Activated CD8-positive, alpha-beta memory T cell treated with anti-CD3 and anti-CD28 coated beads for 36 hours (primary cell): Measurements from ENCODE around the gene NAV2. TPM values are rescaled to one million over a fixed set of nuclear protein-coding genes. Genes with fewer than 3 reads are reported as not detected.
"Not testable (repeated sequence)": the region's sequence is repeated elsewhere in the genome, so short reads cannot be mapped to it uniquely, and the experiment has no call there.

Experiments used
- CTCF ChIA-PET: fragments of 350-600 bp; sonication (Branson Sonifier 250); formaldehyde crosslinking; loops from one replicate; lab custom pipeline; 2021; ENCODE audit warnings: antibody characterized with exemption; lab: Charles Lee
- POLR2A ChIA-PET: fragments of 350-600 bp; sonication (Branson Sonifier 250); formaldehyde crosslinking; loops from one replicate; lab custom pipeline; 2021; ENCODE audit warnings: antibody characterized with exemption; lab: Charles Lee
- total RNA-seq, 2 experiments: library from RNA; stranded (reverse); gene quantifications; one replicate each; pipeline ENCODE4 v1.2.3, GENCODE V29; 2021

The NAV2 gene
- total RNA-seq, 2 experiments from 2014 or later: 0.23 to 0.25 TPM

DNA sequence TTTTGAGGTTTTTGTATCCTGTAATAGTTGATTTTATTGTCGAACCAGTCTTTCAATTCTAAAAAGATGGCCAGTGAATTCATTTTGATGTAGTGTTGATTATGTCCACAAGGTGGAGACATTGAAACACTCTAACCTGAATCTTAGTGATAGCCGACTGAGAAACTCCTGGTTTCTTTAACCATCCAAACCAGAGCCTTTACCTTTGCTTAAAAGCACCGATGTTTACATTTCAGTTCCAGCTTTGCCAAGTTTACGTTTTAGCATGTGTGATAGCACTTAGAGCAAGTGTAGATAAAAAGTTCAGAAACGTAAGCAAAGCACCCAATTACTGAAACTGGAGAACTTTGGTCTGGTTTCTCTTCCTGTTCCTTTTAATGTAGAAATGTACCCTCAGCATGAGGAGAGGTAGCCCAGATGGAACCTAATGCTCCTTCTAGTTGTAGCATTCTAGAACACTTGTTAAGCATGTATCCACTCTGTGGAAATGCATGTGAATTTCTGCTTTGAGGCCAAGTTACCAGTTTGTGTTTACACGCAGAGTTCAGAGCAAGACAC is 239.0 kb downstream of the NAV2 start:
- POLR2A ChIA-PET: no interaction called here
- CTCF ChIA-PET: interaction anchor here (1.1 to 2.7 kb wide), 5 partner anchors 11 to 181 kb away, joined by 3 to 8 read pairs (median 4); no protein-coding TSS in a partner anchor

DNA sequence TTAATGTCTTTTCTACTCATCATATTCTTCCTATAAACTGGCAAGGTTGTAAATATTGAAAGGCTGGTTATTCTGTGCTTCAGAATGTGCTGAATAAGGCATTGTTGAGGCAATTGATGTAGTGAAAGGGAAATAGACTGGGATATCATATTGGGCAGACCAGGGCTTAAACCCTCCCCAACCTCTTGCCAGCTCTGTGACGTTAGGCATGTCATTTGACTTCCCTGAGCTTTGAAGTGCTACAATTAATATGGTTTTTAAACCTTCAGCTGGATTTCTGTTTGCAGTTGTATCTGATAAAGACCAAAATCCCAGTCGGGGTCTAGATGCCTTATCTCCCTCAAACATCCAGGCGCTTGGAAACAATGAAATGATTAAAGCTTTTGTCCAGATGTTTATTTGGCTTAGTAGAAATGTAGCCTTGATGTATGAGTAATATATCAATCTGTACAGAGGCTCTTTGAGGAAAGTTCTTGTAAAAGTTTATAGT is 239.5 kb downstream of the NAV2 start:
- ChIA-PET CTCF (interaction anchor here (1.2 to 2.7 kb wide), 5 partner anchors 11 to 181 kb away, joined by 3 to 8 read pairs (median 4); no protein-coding TSS in a partner anchor), POLR2A (no interaction called here)

DNA sequence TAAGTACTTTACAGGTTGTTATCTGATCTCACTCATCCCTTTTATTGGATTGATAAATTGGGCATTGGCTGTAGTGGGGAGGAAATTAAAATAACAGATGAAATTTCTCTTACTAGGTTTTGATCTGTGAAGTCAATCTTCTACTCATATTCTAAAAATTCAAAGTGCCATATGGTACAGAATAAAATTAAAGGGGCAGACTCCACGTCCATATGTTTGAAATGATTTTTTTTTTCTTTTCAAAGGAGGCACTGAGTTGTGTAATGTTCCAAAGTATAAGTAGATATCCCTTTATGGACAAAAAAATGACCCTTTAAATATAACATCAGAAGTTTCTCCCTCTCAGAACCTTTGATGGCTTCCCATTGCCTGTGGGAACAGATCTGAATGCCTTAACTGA is 240.3 kb downstream of the NAV2 start:
- ChIA-PET CTCF (interaction anchor here (1.3 to 1.5 kb wide), 3 partner anchors 152 to 180 kb away, joined by 4 to 5 read pairs (median 4); no protein-coding TSS in a partner anchor), POLR2A (no interaction called here)

DNA sequence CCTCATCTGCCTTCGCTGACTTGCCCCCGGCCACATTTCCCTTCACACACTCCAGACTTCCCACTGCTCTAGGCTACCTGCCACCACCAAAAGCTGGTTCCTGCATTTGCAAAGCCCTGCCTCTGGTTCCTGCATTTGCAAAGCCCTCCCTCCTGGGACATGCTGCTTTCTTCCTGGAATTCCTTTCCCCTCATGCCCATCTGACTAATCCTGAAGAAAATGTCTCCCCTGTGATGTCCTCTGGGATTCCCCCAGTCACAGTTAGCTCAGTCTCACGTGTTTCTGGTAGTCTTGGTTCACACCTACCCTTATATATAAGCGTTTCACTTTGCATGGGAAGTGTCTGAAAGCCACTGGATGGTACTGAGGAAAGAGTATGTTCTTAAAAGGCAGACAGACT is 240.7 kb downstream of the NAV2 start:
- POLR2A ChIA-PET: no interaction called here

GRCh38 chr11:19953909-19954308 is 241.3 kb downstream of the NAV2 start:
- ChIA-PET POLR2A (no interaction called here), CTCF (no interaction called here)

More for the DNA sequence above, 240.7 kb downstream of the NAV2 start:
- CTCF ChIA-PET: interaction anchor here (1.3 kb wide), 1 partner anchor 175 kb away, joined by 4 read pairs; no protein-coding TSS in a partner anchor

GRCh38 chr11:19954899-19955298 is 242.3 kb downstream of the NAV2 start:
- POLR2A ChIA-PET: no interaction called here

DNA sequence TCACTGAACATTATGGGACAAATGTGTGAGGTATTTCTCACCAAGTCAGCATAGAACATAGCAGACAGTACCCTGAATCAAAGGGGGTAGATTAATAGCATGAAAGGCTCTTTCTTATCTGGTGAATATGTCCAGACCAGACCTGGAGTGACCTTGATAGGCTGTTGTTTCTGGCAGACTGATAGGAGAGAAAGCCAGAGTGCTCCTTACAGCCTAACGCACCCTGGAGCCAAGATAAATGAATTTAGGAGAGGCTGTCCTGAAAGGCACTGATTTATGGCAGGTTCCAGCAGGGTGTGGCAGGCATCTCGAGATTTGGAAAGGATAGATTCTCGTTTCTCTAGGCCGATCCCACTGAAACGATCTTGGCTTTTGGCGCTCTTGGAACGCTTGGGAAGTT is 243.0 kb downstream of the NAV2 start:
- POLR2A ChIA-PET: no interaction called here
- CTCF ChIA-PET: no interaction called here

More at GRCh38 chr11:19954899-19955298, 242.3 kb downstream of the NAV2 start:
- CTCF ChIA-PET: no interaction called here

DNA sequence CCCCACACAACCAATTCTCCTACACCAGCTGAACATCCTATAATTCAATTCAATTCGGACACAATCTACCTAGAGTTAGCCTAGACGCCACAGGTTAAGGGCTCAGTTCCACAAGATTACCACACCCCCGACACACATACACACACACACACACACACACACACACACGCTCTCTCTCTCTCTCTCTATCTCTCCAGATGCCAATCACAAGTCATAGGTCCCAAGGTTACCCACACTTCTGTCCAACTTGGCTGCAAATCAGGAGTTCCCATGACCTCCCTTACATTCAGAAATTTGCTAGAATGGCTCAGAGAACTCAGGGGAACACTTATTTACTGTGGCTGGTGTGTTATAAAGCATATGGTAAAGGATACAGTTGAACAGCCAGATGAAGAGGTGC is 243.6 kb downstream of the NAV2 start:
- ChIA-PET CTCF (no interaction called here), POLR2A (no interaction called here)

- POLR2A ChIA-PET: no interaction called here
- CTCF ChIA-PET: no interaction called here
These were observed 244.8 kb downstream of the NAV2 start for GRCh38 chr11:19957294-19957943.

GRCh38 chr11:19958204-19958603 is 245.6 kb downstream of the NAV2 start:
- ChIA-PET CTCF (no interaction called here), POLR2A (no interaction called here)

- POLR2A ChIA-PET: no interaction called here
- CTCF ChIA-PET: no interaction called here
These were observed 246.6 kb downstream of the NAV2 start for GRCh38 chr11:19959210-19959609.

GRCh38 chr11:19959648-19960059 is 247.0 kb downstream of the NAV2 start:
- ChIA-PET CTCF (no interaction called here), POLR2A (no interaction called here)

- CTCF ChIA-PET: interaction anchor here (0.6 kb wide), 1 partner anchor 147 kb away, joined by 3 read pairs; no protein-coding TSS in a partner anchor
- POLR2A ChIA-PET: not testable (repeated sequence)
These were observed 247.8 kb downstream of the NAV2 start for GRCh38 chr11:19960410-19960809.

DNA sequence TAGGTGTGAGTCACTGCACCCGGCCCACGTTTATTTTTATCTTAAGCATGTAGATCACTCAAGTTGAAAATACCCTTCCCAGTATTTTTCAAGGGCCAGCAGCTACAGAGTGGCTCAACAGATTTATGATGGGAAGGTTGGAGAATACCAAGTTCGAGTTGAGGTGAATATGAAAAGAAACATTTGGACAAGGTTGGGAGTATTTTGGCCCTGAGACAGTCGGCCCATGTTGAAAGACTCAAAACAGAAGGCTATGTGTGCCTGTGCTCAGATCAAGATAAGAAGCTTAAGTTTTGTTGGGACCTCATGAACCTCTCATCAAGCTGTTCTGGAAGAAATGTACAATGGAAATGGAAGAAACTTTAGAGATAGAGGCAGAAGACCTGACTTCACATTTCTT is 248.6 kb downstream of the NAV2 start:
- POLR2A ChIA-PET: no interaction called here
- CTCF ChIA-PET: no interaction called here

DNA sequence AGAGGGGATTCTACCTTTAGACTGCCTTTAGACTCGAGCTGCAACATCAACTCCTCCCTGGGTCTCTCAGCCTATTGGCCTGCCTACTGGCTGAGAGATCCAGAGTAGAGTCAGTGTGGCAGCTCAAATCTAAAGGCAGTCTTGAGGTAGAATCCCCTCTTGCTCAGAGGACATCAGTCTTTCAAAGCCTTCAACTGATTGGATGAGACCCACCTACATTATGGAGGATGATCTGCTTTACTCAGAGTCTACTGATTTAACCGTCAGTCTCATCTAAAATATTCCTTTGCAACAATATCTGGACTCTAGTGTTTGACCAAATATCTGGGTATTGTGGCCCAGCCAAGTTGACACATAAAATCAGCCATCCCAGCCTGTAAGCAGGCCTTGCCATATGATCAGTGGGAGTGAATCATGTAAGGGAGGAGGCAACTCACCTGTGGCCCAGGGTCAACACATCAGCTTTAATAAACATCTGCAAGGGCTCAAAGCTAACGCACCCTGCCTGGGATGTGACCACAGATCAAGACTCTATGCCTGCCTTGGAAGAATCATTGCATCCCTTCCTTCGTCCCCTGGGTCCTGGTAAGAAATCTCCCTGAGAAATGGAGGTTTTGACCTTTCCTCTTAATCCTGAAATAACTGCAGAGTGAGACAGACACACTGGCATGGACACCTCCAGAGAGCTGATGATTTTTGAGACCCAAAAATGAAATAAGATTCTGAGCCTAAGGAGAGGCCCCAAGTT is 249.6 kb downstream of the NAV2 start:
- POLR2A ChIA-PET: no interaction called here
- CTCF ChIA-PET: interaction anchor here (1.5 to 2.5 kb wide), 2 partner anchors 11 to 138 kb away, joined by 4 to 8 read pairs; no protein-coding TSS in a partner anchor

- CTCF ChIA-PET: interaction anchor here (1.5 to 2.5 kb wide), 2 partner anchors 12 to 137 kb away, joined by 4 to 8 read pairs; no protein-coding TSS in a partner anchor
- POLR2A ChIA-PET: no interaction called here
These were observed 250.2 kb downstream of the NAV2 start for GRCh38 chr11:19962801-19963175.

DNA sequence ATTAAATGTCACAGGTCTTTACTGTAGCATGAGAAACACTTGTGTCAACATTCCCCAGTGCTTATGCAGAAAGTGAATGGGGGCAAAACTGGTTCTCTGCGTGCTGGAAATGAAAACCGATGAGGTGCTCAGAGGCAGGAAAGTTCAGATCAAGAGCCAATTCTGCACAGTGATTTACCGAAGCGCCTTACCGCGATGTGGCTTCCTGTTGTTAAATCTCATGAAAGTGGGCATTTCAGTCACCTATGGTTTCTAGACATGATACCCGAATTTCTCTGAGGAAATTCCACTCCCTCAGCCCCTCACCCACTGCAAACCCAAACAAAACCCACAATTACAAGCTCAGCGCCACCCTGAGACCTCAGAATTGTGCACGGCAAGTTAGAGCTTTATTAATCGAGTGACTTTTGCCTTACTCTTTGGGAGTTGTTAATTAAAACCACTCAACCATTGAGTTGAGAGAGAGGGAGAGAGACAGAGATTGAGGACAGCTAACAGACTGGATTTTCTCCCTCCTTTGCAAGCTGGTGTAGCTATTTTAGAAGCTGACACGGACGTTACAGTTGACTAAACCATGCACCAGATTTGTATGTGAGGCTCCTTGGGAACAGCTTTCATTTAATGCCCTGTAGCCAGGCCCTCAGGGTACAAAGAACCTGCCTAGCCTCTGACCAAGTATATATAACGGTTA is 251.2 kb downstream of the NAV2 start:
- CTCF ChIA-PET: interaction anchor here (1.1 to 2.5 kb wide), 3 partner anchors 13 to 395 kb away, joined by 3 to 8 read pairs (median 3); no protein-coding TSS in a partner anchor
- POLR2A ChIA-PET: no interaction called here

- CTCF ChIA-PET: interaction anchor here (1.0 kb wide), 1 partner anchor 15 kb away, joined by 3 read pairs; no protein-coding TSS in a partner anchor
- POLR2A ChIA-PET: no interaction called here
These were observed 253.8 kb downstream of the NAV2 start for GRCh38 chr11:19966441-19966840.

- CTCF ChIA-PET: interaction anchor here (1.0 kb wide), 1 partner anchor 15 kb away, joined by 3 read pairs; no protein-coding TSS in a partner anchor
- POLR2A ChIA-PET: no interaction called here
These were observed 254.3 kb downstream of the NAV2 start for GRCh38 chr11:19966927-19967326.
